GM12878 (cell line): ENCODE measurements around the gene PLXDC1. TPM values are rescaled to one million over a fixed set of nuclear protein-coding genes. Genes with fewer than 3 reads are reported as not detected.

Source experiments
- ATAC-seq: fragments of 200-7000 bp; cut with Tn5 transposase; 3 replicates; pipeline ENCODE4 v1.9.1; 2020; ENCODE audit warnings: mild to moderate bottlenecking, moderate library complexity
- BruUV-seq: library from RNA; stranded (reverse); fragments of 400-500 nt; replicated peaks from 2 replicates; lab custom pipeline; 2021; lab: Mats Ljungman, UMichigan
- CTCF ChIA-PET: fragments of 300-600 bp; sonication (Branson Sonifier 250); formaldehyde crosslinking; extraction: SDS; loops from one replicate; lab custom pipeline; 2021; ENCODE audit warnings: inconsistent platforms; lab: Yijun Ruan, JAX
- POLR2A ChIA-PET: fragments of 350-600 bp; formaldehyde crosslinking; extraction: SDS; loops from one replicate; lab custom pipeline; 2021; ENCODE audit warnings: inconsistent platforms; lab: Charles Lee
- RAD21 ChIA-PET: fragments of 300-600 bp; sonication (Branson Sonifier 250); formaldehyde crosslinking; loops from one replicate; lab custom pipeline; 2023; ENCODE audit warnings: antibody characterized with exemption; ENCODE audit not compliant: unreplicated experiment; lab: Charles Lee
- SMC1A ChIA-PET: fragments of 300-600 bp; sonication (Branson Sonifier 250); formaldehyde crosslinking; loops from one replicate; lab custom pipeline; 2023; ENCODE audit not compliant: unreplicated experiment, uncharacterized antibody; lab: Charles Lee
- DNase-seq: peaks from one replicate; pipeline ENCODE4 v3.0.0-alpha.2; 2011; ENCODE audit warnings: low read depth, low spot score
- FAIRE-seq: peaks from 3 replicates; lab custom pipeline; 2011; peaks lifted over from hg19 to GRCh38; lab: Jason Lieb, UNC
- H2AFZ ChIP-seq: 2 replicates; pipeline ENCODE4 v1.6.0; 2011; ENCODE audit warnings: low read depth, low read length, control low read depth; ENCODE audit not compliant: control insufficient read depth
- H3K27ac ChIP-seq: 2 replicates; pipeline ENCODE4 v1.5.1; 2011; ENCODE audit warnings: control low read depth; ENCODE audit not compliant: control insufficient read depth, insufficient read depth
- H3K27me3 ChIP-seq, 2 experiments: replicated peaks in 1 of 2; 2 replicates each; pipeline versions ENCODE4 v1.6.0 to v1.6.1; 2011; ENCODE audit warnings: low read length in 1 of 2; ENCODE audit not compliant: control insufficient read depth in 2 of 2, insufficient read depth in 2 of 2
- H3K36me3 ChIP-seq, 2 experiments: 2 replicates each; pipeline ENCODE4 v1.5.1; 2011; ENCODE audit warnings: low read length in 1 of 2; ENCODE audit not compliant: control insufficient read depth in 2 of 2, insufficient read depth in 2 of 2
- H3K4me1 ChIP-seq: 2 replicates; pipeline ENCODE4 v1.6.1; 2011; ENCODE audit warnings: mild to moderate bottlenecking, low read length, moderate library complexity, mixed read lengths; ENCODE audit not compliant: control insufficient read depth, insufficient read depth
- H3K4me2 ChIP-seq: 2 replicates; pipeline ENCODE4 v1.6.0; 2011; ENCODE audit warnings: control low read depth; ENCODE audit not compliant: control insufficient read depth, insufficient read depth
- H3K4me3 ChIP-seq: fragments of 200-600 bp; sonication (generic); 2 replicates; pipeline ENCODE4 v1.5.1; 2016
- H3K79me2 ChIP-seq: 2 replicates; pipeline ENCODE4 v1.6.0; 2011; ENCODE audit warnings: low read length; ENCODE audit not compliant: control insufficient read depth, insufficient read depth
- H3K9ac ChIP-seq: 2 replicates; pipeline ENCODE4 v1.8.0; 2011; ENCODE audit warnings: low read length, control low read depth, mixed read lengths; ENCODE audit not compliant: control insufficient read depth, insufficient read depth
- H3K9me3 ChIP-seq: replicated peaks from 3 replicates; pipeline ENCODE4 v1.5.1; 2011; ENCODE audit warnings: mild to moderate bottlenecking, low read length; ENCODE audit not compliant: control insufficient read depth, insufficient read depth
- H4K20me1 ChIP-seq: 2 replicates; pipeline ENCODE4 v1.6.0; 2011; ENCODE audit not compliant: control insufficient read depth, insufficient read depth
- GATAD2B ChIP-seq: fragments of 450-650 bp; conservative IDR thresholded peaks from 2 replicates; pipeline ENCODE4 v1.6.1; 2017; ENCODE audit warnings: low read depth, mild to moderate bottlenecking, moderate library complexity
- RUNX3 ChIP-seq: IDR thresholded peaks from 2 replicates; pipeline ENCODE4 v1.6.1; 2012; ENCODE audit warnings: low read length, inconsistent platforms
- TAF1 ChIP-seq: IDR thresholded peaks from 2 replicates; pipeline ENCODE4 v1.6.1; 2011; ENCODE audit warnings: mild to moderate bottlenecking, low read depth, low read length, borderline replicate concordance
- WGBS: methylation state at CpG from one replicate; pipeline ENCODE4 v1.1.6; 2016; ENCODE audit warnings: low lambda C conversion rate; ENCODE audit not compliant: insufficient replicate concordance, insufficient coverage; ENCODE audit errors: missing lambda C conversion rate; 5-methylcytosine and 5-hydroxymethylcytosine counted together
- in situ Hi-C: fragments of 300-500 bp; cut with MboI; formaldehyde crosslinking; loops from 9 replicates; pipeline ENCODE4 v1.14.3; 2018; ENCODE audit warnings: mixed read lengths
- intact Hi-C: fragments of 100-400 bp; cut with micrococcal nuclease; formaldehyde crosslinking; loops from one replicate; pipeline ENCODE4 v1.14.2; 2022; ENCODE audit not compliant: unreplicated experiment
- polyA plus RNA-seq, 11 experiments: library from polyadenylated mRNA; depleted of rRNA in 4 of 11; unstranded in 6 of 11; stranded (reverse) in 5 of 11; fragments of >200 nt; fragmentation: Nextera tagmentation in 4 of 11; fragmentation: Illumina TruSeq in 1 of 11; extraction: Ambion mirVana in 4 of 11; extraction: Trizol in 1 of 11; gene quantifications; 1 replicate in 1 of 11; 2 replicates in 10 of 11; pipeline versions ENCODE4 v1.2.1 to v1.2.3, GENCODE V29; 2011 to 2016; ENCODE audit warnings: inconsistent platforms in 2 of 11, missing spikeins in 2 of 11, low read depth in 1 of 11
- total RNA-seq, 4 experiments: library from RNA; depleted of rRNA in 3 of 4; stranded (reverse); fragments of >200 nt in 3 of 4; fragmentation: Illumina TruSeq in 1 of 4; extraction: Trizol in 1 of 4; gene quantifications; 2 replicates each; pipeline versions ENCODE4 v1.2.1 to v1.2.3, GENCODE V29; 2013 to 2021
- TF ChIP-seq, protein P1 (sequence below), 3 experiments: IDR thresholded peaks in 2 of 3; conservative IDR thresholded peaks in 1 of 3; 2 replicates each; pipeline ENCODE4 v1.5.1; 2011; ENCODE audit warnings: low read depth in 3 of 3, low read length in 3 of 3, mild to moderate bottlenecking in 3 of 3, control low read depth in 2 of 3, moderate library complexity in 2 of 3, inconsistent platforms in 1 of 3, mixed read lengths in 1 of 3; ENCODE audit not compliant: control insufficient read depth in 2 of 3, insufficient read depth in 1 of 3; ENCODE audit errors: extremely low read depth in 1 of 3

The PLXDC1 gene
- total and polyA plus RNA-seq, 10 of the 15 experiments (the other 5 are each of a cell fraction or from before 2014, with no cell fraction given): 0.03 to 0.30 (median 0.22) TPM; not detected in 7

DNA sequence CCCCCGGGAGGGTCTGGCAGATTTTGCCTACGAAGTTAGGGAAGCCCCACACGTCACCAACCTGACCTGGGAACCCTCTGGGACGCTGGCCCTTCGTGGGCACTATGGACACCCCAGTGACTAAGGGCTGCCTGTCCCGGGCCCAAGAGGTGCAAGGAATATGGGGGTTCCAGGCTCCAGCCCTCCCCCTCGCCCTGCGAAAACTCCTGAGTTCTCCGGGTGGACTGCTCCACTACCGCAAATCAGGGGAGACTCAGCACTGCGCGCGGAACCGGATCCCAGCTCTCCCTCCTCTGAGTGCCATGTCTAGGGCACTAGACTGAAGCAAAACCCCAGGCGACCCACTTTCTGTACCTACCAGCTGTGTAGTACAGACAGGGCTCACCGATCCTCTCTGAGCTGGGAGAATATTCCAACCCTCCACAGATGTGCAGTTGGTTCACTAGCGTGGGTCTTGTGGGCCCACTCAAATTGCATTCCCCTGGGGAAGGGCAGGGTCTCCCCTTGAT is 14.5 kb upstream of the PLXDC1 start, which contains the start of gene ARL5C (continued):
- no peak for TF ChIP-seq TAF1
- no peak for TF ChIP-seq RUNX3

- DNase-seq: no peak
- BruUV-seq: no TSS peak
- in situ Hi-C loops (no loop called here), intact Hi-C loops (no loop called here)
- TF ChIP-seq, protein P1, sequence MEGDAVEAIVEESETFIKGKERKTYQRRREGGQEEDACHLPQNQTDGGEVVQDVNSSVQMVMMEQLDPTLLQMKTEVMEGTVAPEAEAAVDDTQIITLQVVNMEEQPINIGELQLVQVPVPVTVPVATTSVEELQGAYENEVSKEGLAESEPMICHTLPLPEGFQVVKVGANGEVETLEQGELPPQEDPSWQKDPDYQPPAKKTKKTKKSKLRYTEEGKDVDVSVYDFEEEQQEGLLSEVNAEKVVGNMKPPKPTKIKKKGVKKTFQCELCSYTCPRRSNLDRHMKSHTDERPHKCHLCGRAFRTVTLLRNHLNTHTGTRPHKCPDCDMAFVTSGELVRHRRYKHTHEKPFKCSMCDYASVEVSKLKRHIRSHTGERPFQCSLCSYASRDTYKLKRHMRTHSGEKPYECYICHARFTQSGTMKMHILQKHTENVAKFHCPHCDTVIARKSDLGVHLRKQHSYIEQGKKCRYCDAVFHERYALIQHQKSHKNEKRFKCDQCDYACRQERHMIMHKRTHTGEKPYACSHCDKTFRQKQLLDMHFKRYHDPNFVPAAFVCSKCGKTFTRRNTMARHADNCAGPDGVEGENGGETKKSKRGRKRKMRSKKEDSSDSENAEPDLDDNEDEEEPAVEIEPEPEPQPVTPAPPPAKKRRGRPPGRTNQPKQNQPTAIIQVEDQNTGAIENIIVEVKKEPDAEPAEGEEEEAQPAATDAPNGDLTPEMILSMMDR (IDR thresholded peaks at IDR 0.05 in 2 of 3, conservative IDR thresholded peaks at IDR 0.05 in 1 of 3; ENCODE audit: control insufficient read depth in 2 of 3, extremely low read depth in 1 of 3, insufficient read depth in 1 of 3, low read depth in 3 of 3, low read length in 3 of 3): 0 out of 6 replicates have a peak, but pooled peaks of 1 of the 3 experiments have one; percentile 0
- TF ChIP-seq GATAD2B: no peak
- 10% methylated on average over 50 of the region's 51 CpGs for WGBS
- Histone ChIP-seq H3K9me3 (no peaks in the 10 kb centered on the region), H3K4me2 (peak overlapping the region; percentile 100), H4K20me1 (no peaks in the 10 kb centered on the region), H3K36me3 (no peaks in the 10 kb centered on the region), H3K27me3 (peaks cover 0 to 2% of the 10 kb centered on the region in 2 experiments; a peak in 2 of 4 replicates), H3K9ac (peak overlapping the region; percentile 70), H3K4me1 (peaks cover 9% of the 10 kb centered on the region), H3K4me3 (peak overlapping the region; percentile 71), H3K27ac (no peak overlapping the region), H3K79me2 (no peaks in the 10 kb centered on the region), H2AFZ (peak overlapping the region; percentile 99)
- ChIA-PET RAD21 (interaction anchor here (0.7 to 4.0 kb wide), 16 partner anchors 8 to 294 kb away, joined by 3 to 40 read pairs (median 5); partner anchors contain the start of genes PLXDC1 and RPL19), POLR2A (interaction anchor here (0.5 to 1.3 kb wide), 7 partner anchors 8 to 311 kb away, joined by 3 to 10 read pairs (median 4); no protein-coding TSS in a partner anchor), SMC1A (interaction anchor here (0.7 to 7.6 kb wide), 14 partner anchors 9 to 294 kb away, joined by 3 to 47 read pairs (median 3); partner anchors contain the start of gene PLXDC1), CTCF (interaction anchor here (0.6 to 5.0 kb wide), 53 partner anchors 9 to 607 kb away, joined by 3 to 128 read pairs (median 5); partner anchors contain the start of genes CACNB1, LASP1, PLXDC1 and RPL19)
- peak; percentile 16; the same call in 2 of the 3 replicates for ATAC-seq
- FAIRE-seq: no peak
These were observed 13.9 kb upstream of the PLXDC1 start for GRCh38 chr17:39165178-39165840.
